NT2/D1 (cell line): ENCODE results near the gene DYSF.

ENCODE experiments used
- DNase-seq: peaks from one replicate; pipeline ENCODE4 v3.0.0-alpha.2; 2011; ENCODE audit warnings: low read depth, low spot score
- H3K27me3 ChIP-seq: 2 replicates; pipeline ENCODE4 v1.6.0; 2011; ENCODE audit warnings: mild to moderate bottlenecking; ENCODE audit not compliant: insufficient read length, insufficient read depth
- H3K36me3 ChIP-seq: 2 replicates; pipeline ENCODE4 v1.6.1; 2011; ENCODE audit warnings: mild to moderate bottlenecking, low read length, mixed read lengths; ENCODE audit not compliant: insufficient read depth, insufficient read length
- H3K4me1 ChIP-seq: 2 replicates; pipeline ENCODE4 v1.5.1; 2011; ENCODE audit not compliant: insufficient read depth, insufficient read length
- H3K4me3 ChIP-seq: 2 replicates; pipeline ENCODE4 v1.5.1; 2011; ENCODE audit warnings: low read depth; ENCODE audit not compliant: insufficient read length
- H3K9ac ChIP-seq: 2 replicates; pipeline ENCODE4 v1.6.0; 2011; ENCODE audit warnings: low read depth; ENCODE audit not compliant: insufficient read length
- H3K9me3 ChIP-seq: 2 replicates; pipeline ENCODE4 v1.5.1; 2011; ENCODE audit warnings: mild to moderate bottlenecking, low read length; ENCODE audit not compliant: insufficient read depth
- SUZ12 ChIP-seq: IDR thresholded peaks from 2 replicates; pipeline ENCODE4 v1.6.1; 2011; ENCODE audit not compliant: insufficient read length, insufficient read depth; ENCODE audit errors: extremely low read depth
- YY1 ChIP-seq: IDR thresholded peaks from 2 replicates; pipeline ENCODE4 v1.6.1; 2011; ENCODE audit not compliant: insufficient read length, insufficient read depth
- ZNF274 ChIP-seq: IDR thresholded peaks from 2 replicates; pipeline ENCODE4 v1.6.1; 2011; ENCODE audit warnings: mild to moderate bottlenecking, low read depth, low read length

DYSF gene

DNA sequence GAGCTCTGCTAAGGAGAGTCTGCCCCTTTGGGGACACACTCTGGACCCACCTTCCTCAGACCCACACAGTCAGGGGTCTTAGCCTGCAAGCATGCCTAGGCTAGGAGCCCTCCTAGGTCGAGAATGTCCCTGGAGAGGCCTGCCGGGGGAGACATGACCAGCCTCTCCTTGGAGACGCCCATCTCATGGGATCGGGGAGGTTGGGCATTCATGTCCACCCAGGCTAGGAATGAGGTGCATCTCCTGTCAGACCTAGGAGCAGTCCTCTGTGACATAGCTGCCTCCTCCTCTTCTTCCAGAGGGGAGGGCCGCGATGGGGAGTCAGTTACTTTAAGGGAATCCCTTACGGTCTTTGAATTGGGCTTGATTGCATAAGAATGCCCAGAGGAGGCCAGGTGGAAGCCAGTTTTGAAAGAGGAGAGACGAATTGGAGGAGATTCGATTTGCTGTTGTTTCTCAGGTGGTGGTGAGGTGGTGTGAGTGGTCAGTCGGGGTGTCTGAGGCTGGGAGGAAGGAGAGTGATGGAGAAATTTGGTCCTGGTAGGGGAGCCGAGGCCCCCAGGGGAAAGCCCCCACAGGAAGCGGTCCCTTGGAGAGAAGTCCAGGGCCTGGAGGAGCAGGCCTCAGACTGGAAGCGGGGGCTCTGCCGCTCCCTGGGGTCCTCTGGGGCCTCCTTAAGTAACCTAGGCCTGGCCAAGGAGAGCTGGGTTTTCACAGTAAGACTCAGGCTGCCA, 241.3 kb downstream of the DYSF start:
- peak; percentile 62 for DNase-seq
- H3K9ac ChIP-seq = no peak overlapping the region
- no peak for TF ChIP-seq ZNF274
- TF ChIP-seq YY1 = no peak
- TF ChIP-seq SUZ12 = no peak

DNA sequence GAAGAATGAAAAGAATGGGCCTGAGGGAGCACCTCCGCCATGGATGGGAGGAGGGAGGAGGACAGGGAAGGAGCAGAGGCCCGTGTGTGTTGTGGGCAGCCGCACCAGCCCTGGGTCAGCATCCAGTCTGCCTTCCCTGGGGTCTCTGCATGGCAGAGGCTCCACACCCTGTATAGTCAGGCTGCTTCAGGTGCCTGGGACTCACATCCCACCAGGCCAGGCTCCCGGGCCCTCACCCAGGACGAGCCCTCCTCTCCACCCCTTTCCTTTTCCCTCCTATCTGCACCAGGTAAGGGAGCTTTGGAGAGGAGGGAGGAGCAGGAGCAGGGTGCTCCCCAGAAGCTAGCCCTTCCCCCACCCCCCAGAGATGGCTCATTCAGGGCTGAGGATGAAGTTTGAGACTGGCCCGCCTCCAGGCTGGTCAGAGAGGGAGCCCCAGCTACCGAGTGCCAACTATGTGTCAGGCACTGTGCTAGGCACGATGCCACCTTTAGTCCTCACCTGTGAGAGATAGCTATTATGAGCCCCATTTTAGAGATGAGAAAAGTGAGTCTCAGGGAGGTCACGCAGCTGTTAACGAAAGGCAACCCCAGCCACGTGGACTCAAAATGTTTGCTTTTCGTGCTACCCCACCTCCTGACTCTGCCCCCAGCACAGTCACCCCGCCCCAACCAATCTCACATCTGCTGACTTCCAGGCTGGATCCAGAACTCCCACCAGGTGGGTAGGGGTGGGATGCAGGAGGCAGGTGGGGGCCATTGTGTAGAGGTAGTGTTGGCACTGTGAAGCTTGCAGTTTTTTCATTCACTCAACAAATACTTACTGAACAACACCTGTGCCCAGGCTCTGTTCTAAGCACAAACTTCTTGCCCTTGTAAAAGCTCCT, 242.1 kb downstream of the DYSF start:
- H3K27me3 ChIP-seq = no peaks in the 10 kb centered on the region
- H3K9me3 ChIP-seq = no peaks in the 10 kb centered on the region
- H3K36me3 ChIP-seq = no peaks in the 10 kb centered on the region
- H3K4me1 ChIP-seq = peaks cover 24% of the 10 kb centered on the region
- H3K4me3 ChIP-seq = no peak overlapping the region
- DNase-seq = no peak
- TF ChIP-seq SUZ12 (no peak), YY1 (no peak), ZNF274 (no peak)
- no peak overlapping the region for H3K9ac ChIP-seq

More for the DNA sequence above, 241.3 kb downstream of the DYSF start:
- Histone ChIP-seq H3K36me3 (no peaks in the 10 kb centered on the region), H3K9me3 (no peaks in the 10 kb centered on the region), H3K4me1 (peaks cover 19% of the 10 kb centered on the region), H3K4me3 (no peak overlapping the region), H3K27me3 (no peaks in the 10 kb centered on the region)

DNA sequence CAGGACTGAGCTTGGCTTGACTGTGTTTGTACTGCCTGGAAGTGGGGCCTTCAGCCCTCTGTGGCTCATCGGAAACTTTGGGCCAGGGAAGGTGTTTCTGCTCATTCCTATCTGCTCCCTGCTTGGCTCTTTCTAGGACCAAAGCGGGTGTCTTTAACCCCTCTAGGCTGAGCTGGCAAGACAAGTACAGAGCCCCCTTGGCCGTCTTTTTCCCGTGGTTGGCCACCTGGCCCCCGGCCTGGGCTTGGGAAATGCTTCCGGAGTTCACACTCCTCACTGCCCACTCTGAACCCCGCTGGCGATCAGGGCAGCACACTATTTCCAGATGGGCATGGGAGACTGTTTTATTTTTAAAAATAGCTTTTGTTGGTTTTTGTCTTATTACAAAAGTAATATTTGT, 243.0 kb downstream of the DYSF start:
- no peaks in the 10 kb centered on the region for H3K27me3 ChIP-seq
- DNase-seq = no peak
- peak overlapping the region; percentile 21 for H3K9ac ChIP-seq
- H3K9me3 ChIP-seq = no peaks in the 10 kb centered on the region
- no peak overlapping the region for H3K4me3 ChIP-seq
- TF ChIP-seq ZNF274 (no peak), YY1 (no peak), SUZ12 (no peak)
- no peaks in the 10 kb centered on the region for H3K36me3 ChIP-seq
- peaks cover 27% of the 10 kb centered on the region for H3K4me1 ChIP-seq

- no peak overlapping the region for H3K4me3 ChIP-seq
- H3K36me3 ChIP-seq = no peaks in the 10 kb centered on the region
- no peaks in the 10 kb centered on the region for H3K9me3 ChIP-seq
- H3K9ac ChIP-seq = no peak overlapping the region
- peaks cover 22% of the 10 kb centered on the region for H3K4me1 ChIP-seq
- TF ChIP-seq SUZ12 = no peak
- TF ChIP-seq ZNF274 = no peak
- TF ChIP-seq YY1 = no peak
- DNase-seq = no peak
- no peaks in the 10 kb centered on the region for H3K27me3 ChIP-seq
These were observed 244.0 kb downstream of the DYSF start for GRCh38 chr2:71697106-71698004.

DNA sequence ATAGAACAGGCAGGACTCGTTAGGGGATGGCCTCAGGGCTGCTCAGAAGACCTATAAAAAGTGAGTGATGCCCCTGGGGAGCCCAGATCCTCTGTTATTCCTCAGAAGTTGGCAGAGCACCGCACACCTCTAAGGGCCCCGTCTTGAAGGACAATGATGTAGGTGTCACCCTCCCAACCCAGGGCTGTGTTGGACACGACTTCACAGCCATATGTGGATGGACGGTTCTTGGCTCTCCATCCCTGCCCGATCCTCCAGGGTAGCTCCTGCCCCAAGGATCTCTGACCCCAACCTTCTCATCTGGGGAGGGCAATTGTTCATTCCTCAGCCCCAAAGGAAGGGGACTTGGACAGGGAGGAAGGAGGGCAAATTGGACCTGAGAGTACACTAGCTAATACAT, 246.1 kb downstream of the DYSF start:
- H3K4me3 ChIP-seq = no peak overlapping the region
- H3K27me3 ChIP-seq = no peaks in the 10 kb centered on the region
- H3K9ac ChIP-seq = no peak overlapping the region
- H3K4me1 ChIP-seq = peaks cover 20% of the 10 kb centered on the region
- no peak for TF ChIP-seq YY1
- TF ChIP-seq SUZ12 = no peak
- no peak for TF ChIP-seq ZNF274
- no peak for DNase-seq
- no peaks in the 10 kb centered on the region for H3K9me3 ChIP-seq
- H3K36me3 ChIP-seq = no peaks in the 10 kb centered on the region

DNA sequence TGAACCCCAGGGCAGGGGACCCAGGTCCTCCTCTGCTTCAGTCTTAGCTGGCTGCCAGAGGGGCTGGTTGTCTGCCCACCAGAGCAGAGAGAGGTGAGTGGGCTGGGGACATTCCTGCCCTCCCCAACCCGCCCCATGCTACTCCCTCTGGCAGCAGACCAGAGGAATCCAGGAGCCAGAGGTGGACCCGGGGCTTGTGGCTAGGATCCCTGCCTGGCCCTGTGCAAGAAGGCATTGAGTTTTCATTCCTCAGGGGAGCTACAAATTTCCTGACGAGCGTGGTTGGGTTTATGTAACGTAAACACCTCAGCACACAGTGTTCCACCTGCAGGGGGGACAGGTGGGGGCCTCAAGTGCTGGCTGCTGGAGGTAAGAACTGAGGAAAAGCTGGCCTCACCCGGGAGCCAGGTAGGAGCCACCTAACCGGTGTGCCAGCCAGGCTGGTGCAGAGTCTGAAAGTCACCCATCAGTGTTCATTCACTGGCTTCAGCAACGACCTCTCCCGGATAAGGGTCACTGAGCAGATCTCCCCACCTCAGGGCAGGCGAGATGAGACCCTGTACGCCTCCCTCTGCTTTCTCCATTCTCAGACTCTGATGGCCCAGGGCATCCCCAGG, 246.8 kb downstream of the DYSF start:
- no peak overlapping the region for H3K4me3 ChIP-seq
- no peaks in the 10 kb centered on the region for H3K9me3 ChIP-seq
- H3K4me1 ChIP-seq = peaks cover 17% of the 10 kb centered on the region
- no peak overlapping the region for H3K9ac ChIP-seq
- no peak for DNase-seq
- H3K36me3 ChIP-seq = no peaks in the 10 kb centered on the region
- TF ChIP-seq YY1 = no peak
- TF ChIP-seq ZNF274 = no peak
- TF ChIP-seq SUZ12 = no peak
- H3K27me3 ChIP-seq = no peaks in the 10 kb centered on the region
